ENCODE data around the gene CPA1. TPM values are rescaled to one million over a fixed set of nuclear protein-coding genes. Genes with fewer than 3 reads are reported as not detected.

The CPA1 gene
- total and polyA plus RNA-seq, 2 of the 13 experiments (the other 11 are each of a cell fraction or from before 2014, with no cell fraction given) = 0.20 to 0.58 TPM

GRCh38 chr7:130351791-130352090, 28.6 kb upstream of the CPA1 start (continued):
- TF ChIP-seq ZNF512B (CRISPR knock-in tag; IDR thresholded peaks at IDR 0.05; ENCODE audit: borderline replicate concordance) (no peak), ETV6 (CRISPR knock-in tag; conservative IDR thresholded peaks at IDR 0.05) (no peak), SETDB1 (CRISPR knock-in tag; IDR thresholded peaks at IDR 0.05; ENCODE audit: borderline replicate concordance) (no peak)

DNA sequence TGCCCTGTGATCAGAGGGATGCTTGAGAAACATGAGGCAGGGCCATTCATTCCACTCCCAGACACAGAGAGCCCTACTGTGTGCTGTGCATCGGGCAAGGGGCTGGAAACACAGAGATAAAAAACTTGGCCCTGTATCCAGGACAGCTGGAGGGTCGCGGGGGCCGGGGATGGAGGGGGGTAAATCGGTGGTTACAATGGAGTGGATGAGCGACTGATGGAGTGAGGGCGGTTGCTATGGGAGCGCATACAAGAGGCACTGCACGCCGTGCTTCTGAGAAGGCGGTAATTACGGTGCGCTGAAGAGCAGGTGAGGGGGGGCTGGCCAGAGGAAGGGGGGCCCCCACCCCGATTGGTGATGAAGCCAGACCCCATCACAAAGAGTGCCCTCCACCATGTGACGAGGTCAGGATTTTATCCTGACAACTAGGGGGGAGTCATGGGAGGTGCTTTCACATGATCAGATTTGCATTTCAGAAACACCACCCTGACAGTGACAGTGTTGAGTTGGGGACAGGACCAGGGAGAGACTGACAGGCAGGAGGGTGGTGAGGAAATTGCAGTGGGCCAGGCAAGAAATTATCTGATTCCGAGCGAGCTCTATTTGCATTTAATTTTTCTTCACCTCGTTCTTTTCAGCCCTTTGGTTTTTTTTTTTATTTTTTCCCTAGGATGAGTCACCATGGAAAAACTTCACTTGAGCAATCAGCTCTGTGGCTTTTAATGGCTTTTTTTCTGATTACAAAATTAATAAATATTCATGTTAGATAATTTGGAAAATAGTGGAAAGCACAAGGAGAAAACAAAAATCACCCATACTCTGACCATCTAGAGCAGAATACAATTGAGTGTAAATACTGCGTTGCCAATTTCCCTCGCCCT, 27.9 kb upstream of the CPA1 start:
- Histone ChIP-seq H2AFZ (ENCODE audit: low read length) (no peak overlapping the region), H3K36me3 (replicated peaks in 1 of 2; ENCODE audit: control insufficient read depth in 1 of 2, insufficient read depth in 2 of 2, low read length in 2 of 2) (no peaks in the 10 kb centered on the region), H3K27me3 (ENCODE audit: control insufficient read depth in 1 of 2, insufficient read depth in 2 of 2, low read length in 2 of 2) (peaks cover 4 to 19% of the 10 kb centered on the region in 2 experiments; a peak in 4 of 5 replicates), H3K4me1 (ENCODE audit: insufficient read depth, low read length) (peaks cover 38% of the 10 kb centered on the region), H3K79me2 (ENCODE audit: insufficient read depth, low read length) (no peaks in the 10 kb centered on the region), H3K9me3 (ENCODE audit: low read length) (no peaks in the 10 kb centered on the region), H4K20me1 (ENCODE audit: insufficient read depth, low read length) (no peaks in the 10 kb centered on the region), H3K9ac (ENCODE audit: insufficient read depth, low read depth, low read length) (no peak overlapping the region), H3K27ac (ENCODE audit: extremely low read length, insufficient read depth, low read length) (no peak overlapping the region), H3K4me3 (replicated peaks in 1 of 3; ENCODE audit: insufficient read depth in 1 of 3, low read depth in 2 of 3, low read length in 3 of 3) (no peak overlapping the region), H3K4me2 (ENCODE audit: low read depth, low read length) (no peak overlapping the region; the same call in 1 of the 2 replicates)
- DNase-seq (ENCODE audit: low spot score) = no peak
- FAIRE-seq = no peak
- intact Hi-C loops (cut with micrococcal nuclease; ENCODE audit: unreplicated experiment) (no loop called here), in situ Hi-C loops (cut with HindIII; ENCODE audit: extremely low pct_ligation_motif_present, low pct_unique_long_range_greater_than_20kb) (no loop called here)
- ChIA-PET CTCF (ENCODE audit: low intra/inter-chr PET ratio, low total read pairs) (no interaction called here), POLR2A (no interaction called here)
- no TSS peak for BruUV-seq (replicated peaks)
- WGBS (ENCODE audit: low lambda C conversion rate) = 60% methylated on average over 20 of the region's 20 CpGs
- TF ChIP-seq ZMYM4 (CRISPR knock-in tag; IDR thresholded peaks at IDR 0.05) (no peak), CCDC6 (CRISPR knock-in tag; IDR thresholded peaks at IDR 0.05) (no peak), ZNF451 (CRISPR knock-in tag; IDR thresholded peaks at IDR 0.05) (no peak), ZNF12 (CRISPR knock-in tag; IDR thresholded peaks at IDR 0.05) (no peak), MYC (CRISPR knock-in tag; IDR thresholded peaks at IDR 0.05; ENCODE audit: borderline replicate concordance) (no peak), TGIF2 (CRISPR knock-in tag; IDR thresholded peaks at IDR 0.05) (no peak)
- no peak for ATAC-seq
